GM12878 (cell line): ENCODE data around the gene L1CAM. TPM values are rescaled to one million over a fixed set of nuclear protein-coding genes. Genes with fewer than 3 reads are reported as not detected.

Source experiments
- DPF2 ChIP-seq: fragments of 450-650 bp; IDR thresholded peaks from 2 replicates; pipeline ENCODE4 v1.6.1; 2017; ENCODE audit warnings: mild to moderate bottlenecking
- ELK1 ChIP-seq: IDR thresholded peaks from 2 replicates; pipeline ENCODE4 v1.6.1; 2012; ENCODE audit warnings: low read depth, low read length, improper control_type of control experiment
- IKZF1 ChIP-seq: fragments of 450-650 bp; conservative IDR thresholded peaks from 2 replicates; pipeline ENCODE4 v1.6.1; 2017; ENCODE audit warnings: antibody characterized with exemption, mild to moderate bottlenecking
- LARP7 ChIP-seq: fragments of 450-650 bp; IDR thresholded peaks from 2 replicates; pipeline ENCODE4 v1.6.1; 2017; ENCODE audit warnings: mild to moderate bottlenecking
- MYB ChIP-seq: fragments of 150-350 bp; IDR thresholded peaks from 2 replicates; pipeline ENCODE4 v1.6.1; 2014; ENCODE audit warnings: mild to moderate bottlenecking, low read depth, low read length, borderline replicate concordance
- NFXL1 ChIP-seq: fragments of 450-650 bp; IDR thresholded peaks from 2 replicates; pipeline ENCODE4 v1.6.1; 2017; ENCODE audit warnings: antibody characterized with exemption, mild to moderate bottlenecking, borderline replicate concordance
- NFYB ChIP-seq: IDR thresholded peaks from 2 replicates; pipeline ENCODE4 v1.6.1; 2011; ENCODE audit warnings: low read depth, mild to moderate bottlenecking, low read length, improper control_type of control experiment, moderate library complexity; ENCODE audit not compliant: insufficient read depth
- POLR2A ChIP-seq: IDR thresholded peaks from 2 replicates; pipeline ENCODE4 v1.6.1; 2011; ENCODE audit warnings: low read depth, mild to moderate bottlenecking, low read length
- POLR2AphosphoS2 ChIP-seq: IDR thresholded peaks from 2 replicates; pipeline ENCODE4 v1.6.1; 2011; ENCODE audit warnings: low read depth, mild to moderate bottlenecking, low read length, improper control_type of control experiment, moderate library complexity
- POU2F2 ChIP-seq: IDR thresholded peaks from 3 replicates; pipeline ENCODE4 v1.6.1; 2011; ENCODE audit warnings: low read depth, mild to moderate bottlenecking, low read length, borderline replicate concordance
- PRDM15 ChIP-seq: fragments of 450-650 bp; formaldehyde crosslinking; IDR thresholded peaks from 2 replicates; pipeline ENCODE4 v1.4.0; 2020; ENCODE audit warnings: mild to moderate bottlenecking, moderate library complexity
- TBL1XR1 ChIP-seq: IDR thresholded peaks from 2 replicates; pipeline ENCODE4 v1.6.1; 2012; ENCODE audit warnings: low read depth, low read length, improper control_type of control experiment
- TCF7 ChIP-seq: IDR thresholded peaks from 2 replicates; pipeline ENCODE4 v1.6.1; 2014; ENCODE audit warnings: antibody characterized with exemption, borderline replicate concordance
- ZBTB4 ChIP-seq: fragments of 450-650 bp; formaldehyde crosslinking; IDR thresholded peaks from 2 replicates; pipeline ENCODE4 v1.4.0; 2022; ENCODE audit warnings: mild to moderate bottlenecking, moderate library complexity
- polyA plus RNA-seq, 11 experiments: library from polyadenylated mRNA; depleted of rRNA in 4 of 11; unstranded in 6 of 11; stranded (reverse) in 5 of 11; fragments of >200 nt; fragmentation: Nextera tagmentation in 4 of 11; fragmentation: Illumina TruSeq in 1 of 11; extraction: Ambion mirVana in 4 of 11; extraction: Trizol in 1 of 11; gene quantifications; 1 replicate in 1 of 11; 2 replicates in 10 of 11; pipeline versions ENCODE4 v1.2.1 to v1.2.3, GENCODE V29; 2011 to 2016; ENCODE audit warnings: inconsistent platforms in 2 of 11, missing spikeins in 2 of 11, low read depth in 1 of 11
- total RNA-seq, 4 experiments: library from RNA; depleted of rRNA in 3 of 4; stranded (reverse); fragments of >200 nt in 3 of 4; fragmentation: Illumina TruSeq in 1 of 4; extraction: Trizol in 1 of 4; gene quantifications; 2 replicates each; pipeline versions ENCODE4 v1.2.1 to v1.2.3, GENCODE V29; 2013 to 2021
- TF ChIP-seq, protein P1 (sequence below): fragments of 450-650 bp; IDR thresholded peaks from 2 replicates; pipeline ENCODE4 v1.6.1; 2016; ENCODE audit warnings: mild to moderate bottlenecking

L1CAM gene
- total and polyA plus RNA-seq, 10 of the 15 experiments (the other 5 are each of a cell fraction or from before 2014, with no cell fraction given): 0.01 to 0.64 (median 0.09) TPM; not detected in 5

- TF ChIP-seq POLR2AphosphoS2: 0 out of 2 replicates have a peak, but pooled peaks have one; percentile 75
- TF ChIP-seq, protein P1, sequence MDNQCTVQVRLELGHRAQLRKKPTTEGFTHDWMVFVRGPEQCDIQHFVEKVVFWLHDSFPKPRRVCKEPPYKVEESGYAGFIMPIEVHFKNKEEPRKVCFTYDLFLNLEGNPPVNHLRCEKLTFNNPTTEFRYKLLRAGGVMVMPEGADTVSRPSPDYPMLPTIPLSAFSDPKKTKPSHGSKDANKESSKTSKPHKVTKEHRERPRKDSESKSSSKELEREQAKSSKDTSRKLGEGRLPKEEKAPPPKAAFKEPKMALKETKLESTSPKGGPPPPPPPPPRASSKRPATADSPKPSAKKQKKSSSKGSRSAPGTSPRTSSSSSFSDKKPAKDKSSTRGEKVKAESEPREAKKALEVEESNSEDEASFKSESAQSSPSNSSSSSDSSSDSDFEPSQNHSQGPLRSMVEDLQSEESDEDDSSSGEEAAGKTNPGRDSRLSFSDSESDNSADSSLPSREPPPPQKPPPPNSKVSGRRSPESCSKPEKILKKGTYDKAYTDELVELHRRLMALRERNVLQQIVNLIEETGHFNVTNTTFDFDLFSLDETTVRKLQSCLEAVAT: 0 out of 2 replicates have a peak, but pooled peaks have one; percentile 44
- no peak for TF ChIP-seq NFYB
- TF ChIP-seq ZBTB4 (CRISPR knock-in tag): no peak
- peak; percentile 81 for TF ChIP-seq POU2F2
- TF ChIP-seq NFXL1: no peak
- TF ChIP-seq ELK1: no peak
- TF ChIP-seq POLR2A: peak; percentile 83
- no peak for TF ChIP-seq IKZF1
- no peak for TF ChIP-seq PRDM15 (CRISPR knock-in tag)
- TF ChIP-seq LARP7: no peak
- no peak for TF ChIP-seq TCF7
- no peak for TF ChIP-seq MYB
- TF ChIP-seq TBL1XR1: no peak
- TF ChIP-seq DPF2: no peak
- TF ChIP-seq, all 136 proteins: peak for 9
Measured at GRCh38 chrX:153925387-153925738, 39.4 kb upstream of the L1CAM start (continued).
